Measurements from ENCODE around the gene CASP1.
"Not testable (repeated sequence)": the region's sequence is repeated elsewhere in the genome, so short reads cannot be mapped to it uniquely, and the experiment has no call there.

Gene CASP1

DNA sequence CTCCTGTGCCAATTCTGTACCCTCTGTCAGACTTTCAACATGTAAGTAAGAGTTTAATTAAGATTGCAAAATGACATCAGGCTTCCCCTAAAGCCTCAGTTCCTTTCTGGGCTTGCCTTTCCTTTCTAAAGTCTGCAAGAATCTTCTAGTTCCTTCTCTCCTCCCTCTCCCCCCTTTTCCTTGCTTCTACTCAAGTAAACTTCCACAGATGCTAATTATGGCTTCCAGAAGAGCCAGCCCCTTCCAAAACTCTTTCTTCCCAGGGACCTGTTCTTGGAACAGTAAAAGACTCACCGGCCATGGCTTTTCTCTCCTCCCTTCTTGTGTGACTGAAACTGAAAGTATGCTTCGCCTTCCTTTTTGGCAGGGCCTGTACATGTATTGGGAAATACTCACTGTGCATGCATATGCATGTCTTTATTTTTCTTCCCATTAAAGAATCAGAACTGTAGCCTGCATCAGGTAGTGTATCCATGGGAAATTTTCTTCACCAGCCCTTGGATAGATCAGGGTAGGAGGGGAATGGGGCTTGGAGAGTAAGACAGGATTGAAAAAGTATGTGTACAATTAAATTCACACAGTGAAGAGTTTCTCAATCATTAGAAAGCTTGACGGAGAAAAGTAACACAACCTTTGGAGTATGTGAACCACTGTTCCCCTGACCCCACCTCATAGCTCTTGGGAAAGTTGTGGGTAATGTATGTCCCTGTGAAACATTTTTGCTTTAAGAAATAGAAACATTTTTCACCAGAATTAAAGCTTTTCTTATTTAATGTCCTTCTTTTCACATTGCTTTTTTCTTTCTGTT lies at the start of gene CASP1:
Gene CASP1, minus strand, starts transcription at position 332 of the 808 bp plus-strand sequence. Its CDS starts 31 bp downstream, at position 301.
- DNase-seq: no peak

DNA sequence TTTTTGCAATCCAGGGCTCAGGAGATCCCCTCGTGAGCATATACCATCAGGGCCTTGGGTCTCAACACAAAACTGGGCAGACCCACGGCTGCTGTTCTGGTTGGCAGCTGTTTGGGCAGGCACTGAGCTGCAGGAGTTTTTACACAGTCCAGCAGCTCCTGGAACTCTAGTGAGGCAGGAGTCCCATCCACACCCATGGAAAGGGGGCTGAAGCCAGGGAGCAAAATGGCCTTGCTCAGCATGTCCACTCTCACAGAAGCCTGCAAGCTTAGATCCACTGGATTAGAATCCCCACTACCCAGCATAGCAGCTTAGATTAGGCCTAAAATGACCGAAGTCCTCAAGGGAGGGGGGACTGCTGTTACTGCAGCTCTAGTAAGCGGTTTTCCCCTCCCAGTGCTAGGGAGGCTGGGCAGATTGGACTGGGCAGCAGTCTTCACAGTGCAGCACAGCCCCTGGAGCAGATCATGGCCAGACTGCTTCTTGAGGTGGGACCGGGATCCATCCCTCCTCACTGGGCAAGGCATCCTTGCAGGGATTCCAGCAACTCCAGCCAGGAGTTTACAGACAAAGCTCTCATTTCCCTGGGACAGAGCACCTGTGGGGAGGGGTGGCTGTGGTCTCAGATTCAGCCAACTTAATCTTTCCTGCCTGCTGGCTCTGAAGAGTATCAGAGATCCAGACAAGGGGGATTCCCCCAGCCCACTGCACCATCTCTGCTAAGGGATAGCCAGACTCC lies 46.6 kb upstream of the CASP1 start:
- DNase-seq: no peak

DNA sequence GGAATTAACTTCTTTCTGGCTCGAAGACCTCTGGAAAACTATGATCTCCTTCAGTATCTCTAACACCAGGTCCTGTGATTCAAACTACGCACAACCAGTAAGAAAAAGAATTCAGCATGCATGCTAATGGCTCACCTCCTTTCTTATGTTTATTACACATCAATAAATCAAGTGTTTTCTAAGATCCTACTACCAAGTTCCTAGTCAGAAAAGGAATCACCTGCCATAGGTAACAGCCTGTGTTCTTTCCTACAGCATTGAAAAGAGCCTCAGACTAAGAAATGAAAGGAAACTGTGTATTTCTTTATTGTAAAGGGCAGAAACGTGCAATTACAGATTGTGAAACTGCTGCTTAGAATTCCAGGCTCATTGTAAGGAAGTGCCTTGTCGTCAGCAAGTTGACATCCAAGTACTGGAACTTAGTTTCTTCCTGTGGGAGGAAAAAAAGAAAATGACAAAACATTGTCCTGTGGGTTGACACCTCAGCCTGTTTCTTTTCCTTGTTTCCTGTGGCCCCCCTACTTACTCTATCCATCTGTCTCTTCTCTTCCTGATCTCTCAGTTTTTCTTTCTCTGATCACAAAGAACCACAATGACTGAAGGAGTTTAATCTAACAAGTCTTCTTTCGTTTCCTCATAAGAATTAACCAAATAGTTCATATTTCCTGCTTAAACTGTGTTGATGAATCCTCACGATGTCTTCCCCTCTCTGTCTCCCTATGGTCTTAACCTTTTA lies 45.4 kb upstream of the CASP1 start:
- DNase-seq: not testable (repeated sequence)

DNA sequence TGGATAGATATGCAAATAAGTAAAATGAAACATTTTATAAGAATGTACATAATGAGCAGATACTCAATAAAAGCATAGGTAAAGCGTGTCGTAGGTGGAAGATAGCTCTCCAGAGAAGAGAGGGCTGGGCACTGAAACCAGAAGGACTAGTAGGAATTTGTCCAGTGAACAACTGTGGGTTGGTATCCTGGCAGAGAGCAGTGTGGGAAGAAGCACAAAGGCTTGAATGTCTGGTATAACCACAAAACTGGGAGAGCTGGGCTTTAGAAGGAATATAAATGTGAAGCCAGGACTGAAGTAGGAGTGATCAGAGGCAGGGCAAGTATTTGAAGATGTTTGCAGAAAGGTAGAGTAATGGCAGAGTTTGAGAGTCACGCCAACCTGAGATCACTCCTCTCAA lies 43.3 kb upstream of the CASP1 start:
- no peak for DNase-seq

DNA sequence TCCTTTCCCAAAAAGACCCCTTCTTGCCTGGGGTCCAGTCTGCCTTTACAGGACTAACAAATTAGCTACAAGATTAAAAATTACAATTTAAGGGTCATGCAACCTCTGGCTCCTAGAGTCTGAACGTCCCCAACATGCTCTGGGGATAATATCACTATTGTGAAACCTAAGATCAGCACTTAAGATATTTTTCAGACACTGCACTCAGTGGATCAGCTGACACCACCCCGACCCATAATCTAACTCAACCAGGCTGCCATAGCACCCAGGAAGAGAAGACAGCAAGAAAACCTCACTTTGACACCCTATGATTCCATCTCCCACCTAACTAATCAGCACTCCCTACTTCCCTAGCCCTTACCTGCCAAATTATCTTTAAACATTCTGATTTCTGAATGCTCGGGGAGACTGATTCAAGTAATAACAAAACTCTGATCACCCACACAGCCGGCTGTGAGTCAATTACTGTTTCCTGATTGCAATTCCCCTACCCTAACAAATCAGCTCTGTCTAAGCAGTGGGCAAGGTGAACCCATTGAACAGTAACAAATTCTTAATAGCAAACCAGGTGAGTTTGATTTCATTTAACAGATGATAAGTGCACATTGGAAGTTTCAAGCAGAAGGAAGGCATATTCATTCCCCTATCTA lies 42.3 kb upstream of the CASP1 start:
- not testable (repeated sequence) for DNase-seq

DNA sequence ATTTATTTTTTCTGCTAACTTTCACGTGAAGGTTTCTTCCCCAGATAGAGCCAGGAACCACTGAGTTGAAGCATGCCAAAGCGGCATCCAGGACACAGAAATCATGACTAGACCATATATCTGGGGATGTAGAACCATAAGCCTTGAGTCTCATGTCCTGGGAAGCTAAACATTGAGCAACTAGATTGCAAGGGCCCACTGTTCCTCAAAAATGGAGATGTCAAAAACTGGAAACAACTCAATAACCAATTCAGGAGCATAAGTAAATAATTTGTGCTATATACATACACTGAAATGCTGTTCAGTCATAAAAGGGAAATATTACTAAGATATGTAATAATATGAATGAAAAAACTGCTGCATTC lies 39.2 kb upstream of the CASP1 start:
- DNase-seq: no peak

DNA sequence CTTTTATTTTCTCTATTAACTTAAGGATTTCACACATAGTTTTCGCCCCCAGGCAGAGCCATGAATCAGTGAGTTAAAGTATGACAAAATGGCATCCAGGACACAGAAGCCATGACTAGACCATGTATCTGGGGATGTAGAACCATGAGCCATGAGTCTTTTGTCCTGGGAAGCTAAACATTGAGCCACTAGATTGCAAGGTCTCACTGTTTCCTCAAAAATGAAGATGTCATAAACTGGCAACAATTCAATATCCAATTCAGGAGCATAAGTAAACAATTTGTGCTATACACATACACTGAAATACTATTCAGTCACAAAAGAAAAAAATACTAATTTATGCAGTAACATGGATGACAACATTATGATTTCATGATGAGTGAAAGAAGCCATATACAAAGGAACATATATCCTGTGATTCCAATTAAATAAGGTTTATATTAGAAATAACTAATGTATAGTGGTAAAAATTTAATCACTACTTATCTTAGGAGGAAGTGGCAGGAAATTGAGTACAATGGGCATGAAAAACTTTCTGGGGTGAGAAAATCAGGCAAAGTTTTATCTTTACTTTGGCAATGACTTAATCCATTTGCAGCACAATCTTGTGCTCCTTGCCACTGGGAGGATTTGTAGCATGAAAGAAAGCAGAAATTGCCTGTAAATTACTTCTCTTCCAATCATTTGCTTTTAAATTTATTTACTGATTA lies 38.7 kb upstream of the CASP1 start:
- DNase-seq: no peak

DNA sequence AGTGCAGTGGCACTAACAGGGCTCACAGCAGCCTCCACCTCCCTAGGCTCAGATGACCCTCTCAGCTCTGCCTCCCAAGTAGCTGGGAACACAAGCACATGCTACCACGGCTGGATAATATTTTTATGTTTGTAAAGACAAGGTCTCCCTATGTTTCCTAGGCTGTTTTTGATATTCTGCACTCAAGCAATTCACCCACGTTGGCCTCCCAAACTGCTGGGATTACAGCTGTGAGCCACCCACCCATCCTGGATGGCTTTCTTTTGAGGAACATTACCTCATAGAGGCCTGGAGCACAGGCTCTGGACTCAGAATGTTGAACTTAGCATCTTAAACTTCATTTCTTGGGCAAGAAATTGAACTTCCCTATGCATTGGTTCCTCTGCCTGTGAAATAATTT lies 37.1 kb upstream of the CASP1 start:
- not testable (repeated sequence) for DNase-seq

DNA sequence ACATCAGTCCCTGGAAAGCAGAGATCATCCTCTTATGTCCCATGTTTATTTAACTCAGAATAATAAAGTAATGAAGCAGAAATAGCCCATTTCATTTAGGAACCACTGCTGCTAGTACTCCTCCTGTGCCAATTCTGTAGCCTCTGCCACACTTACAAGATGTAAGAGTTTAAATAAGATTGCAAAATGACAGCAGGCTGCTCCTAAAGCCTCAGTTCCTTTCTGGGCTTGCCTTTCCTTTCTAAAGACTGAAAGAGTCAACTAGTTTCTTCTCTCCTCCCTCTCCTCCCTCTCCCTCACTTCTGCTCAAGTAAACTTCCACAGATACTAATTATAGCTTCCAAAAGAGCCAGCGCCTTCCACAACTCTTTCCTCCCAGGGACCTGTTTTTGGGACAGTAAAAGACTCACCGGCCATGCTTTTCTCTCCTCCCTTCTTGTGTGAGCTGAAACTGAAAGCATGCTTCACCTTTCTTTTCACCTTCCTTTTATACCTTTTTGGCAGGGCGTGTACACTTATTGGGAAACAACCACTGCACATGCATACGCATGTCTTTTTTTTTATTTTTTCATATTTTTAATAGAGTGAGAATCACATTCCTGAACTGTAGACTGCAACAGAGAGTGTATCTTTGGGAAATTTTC lies 36.3 kb upstream of the CASP1 start:
- no peak for DNase-seq

DNA sequence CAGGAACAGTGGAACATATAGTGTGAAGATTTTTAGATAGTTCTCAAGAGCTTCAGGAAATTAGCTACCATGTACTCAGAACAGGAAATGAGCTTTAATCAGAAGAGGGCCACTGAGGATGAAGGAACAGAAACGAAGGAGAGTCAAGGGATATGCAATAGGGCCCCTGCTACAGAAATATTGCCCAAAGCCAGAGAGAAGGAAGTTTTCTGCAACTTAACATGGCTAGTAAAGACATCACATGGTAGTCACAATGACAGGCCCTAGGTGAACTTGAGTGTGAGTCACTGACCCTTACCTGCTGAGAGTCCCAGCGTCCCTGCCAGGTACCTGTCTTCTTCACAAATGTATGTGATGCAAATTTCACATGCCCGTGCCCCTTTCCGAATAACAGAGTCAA lies 35.4 kb upstream of the CASP1 start:
- no peak for DNase-seq

DNA sequence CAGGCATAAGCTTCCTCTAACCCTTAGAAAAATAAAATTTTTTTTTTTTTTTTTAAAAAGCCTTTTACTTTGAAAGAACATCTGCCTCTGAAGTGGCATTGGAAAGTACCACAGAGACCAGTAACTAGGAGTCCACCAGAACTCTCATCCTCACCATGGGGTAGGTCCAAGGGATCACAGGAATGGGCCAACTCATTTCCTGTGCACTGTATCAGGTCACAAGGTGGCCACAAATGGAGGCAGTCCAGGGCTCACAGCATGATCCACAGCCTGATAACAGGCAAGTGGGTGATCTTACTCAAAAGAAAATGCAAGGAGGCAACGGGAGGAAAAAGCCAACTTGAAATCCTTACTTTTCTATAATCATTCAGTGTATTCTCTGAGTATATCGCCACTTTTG lies 34.8 kb upstream of the CASP1 start:
- DNase-seq: not testable (repeated sequence)

DNA sequence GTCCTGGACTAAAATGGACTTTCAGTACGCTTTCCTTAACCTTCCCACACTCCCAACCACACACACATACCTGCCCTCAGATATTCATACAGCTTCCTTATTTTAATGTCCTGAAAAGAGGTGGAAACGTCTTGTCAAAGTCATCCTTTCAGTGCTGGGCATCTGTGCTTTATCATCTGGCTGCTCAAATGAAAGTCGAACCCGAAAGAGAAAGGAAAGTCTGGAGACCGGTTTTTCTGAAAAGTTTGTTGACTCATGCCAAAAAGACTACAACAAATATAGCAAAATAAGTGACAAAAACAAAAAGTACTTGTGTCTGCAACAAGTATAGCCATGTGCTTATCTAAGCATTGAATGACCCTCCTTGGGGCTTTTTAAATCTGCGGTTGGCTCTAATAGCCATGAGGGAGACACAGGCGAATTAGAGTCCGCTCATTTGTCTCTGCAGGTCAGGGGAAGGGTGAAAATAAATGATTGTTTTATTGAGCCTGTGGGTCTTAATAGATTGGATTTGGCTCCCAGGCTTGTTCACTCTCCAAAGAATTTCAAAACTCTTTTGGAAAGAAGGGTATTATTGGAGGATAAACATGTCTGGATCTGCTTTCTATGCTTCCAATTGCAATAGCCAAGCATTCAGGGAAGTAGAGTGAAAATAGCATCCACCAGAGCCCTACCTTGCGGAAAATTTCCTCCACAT lies 28.4 kb upstream of the CASP1 start:
- not testable (repeated sequence) for DNase-seq

DNA sequence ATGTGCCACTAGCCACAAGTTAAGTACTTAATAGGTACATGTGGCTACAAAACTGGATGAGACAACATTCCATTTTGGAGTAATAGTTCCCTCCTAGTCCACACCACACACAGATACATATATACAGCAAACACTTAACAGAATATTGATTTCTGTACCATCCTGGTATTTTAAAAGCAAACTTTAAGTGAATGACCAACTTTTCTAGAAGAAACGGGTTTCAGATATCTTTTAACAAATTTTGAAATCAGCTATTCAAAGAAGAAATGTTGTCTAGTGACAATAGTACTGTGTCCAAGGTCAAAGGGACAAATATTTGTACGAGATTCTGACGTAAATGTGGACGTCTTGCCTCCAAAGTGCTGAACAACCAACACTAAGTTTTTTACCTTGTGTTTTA lies 22.5 kb upstream of the CASP1 start:
- no peak for DNase-seq

DNA sequence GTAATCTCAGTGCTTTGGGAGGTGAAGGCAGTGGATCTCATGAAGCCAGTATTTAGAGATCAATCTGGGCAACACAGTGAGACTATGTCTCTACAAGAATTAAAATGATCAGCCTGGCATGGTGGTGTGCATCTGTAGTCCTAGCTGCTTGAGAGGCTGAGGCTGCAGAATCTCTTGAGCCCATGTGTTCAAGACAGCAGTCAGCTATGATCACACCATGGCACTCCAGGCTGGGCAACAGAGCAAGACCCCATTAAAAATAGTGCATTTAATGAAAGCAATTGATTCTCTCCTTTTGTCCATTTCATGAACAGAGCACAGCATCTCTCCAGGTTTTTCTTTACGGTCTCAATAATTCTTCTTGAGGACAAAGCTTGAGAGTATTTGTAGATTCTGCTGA lies 21.5 kb upstream of the CASP1 start:
- no peak for DNase-seq

DNA sequence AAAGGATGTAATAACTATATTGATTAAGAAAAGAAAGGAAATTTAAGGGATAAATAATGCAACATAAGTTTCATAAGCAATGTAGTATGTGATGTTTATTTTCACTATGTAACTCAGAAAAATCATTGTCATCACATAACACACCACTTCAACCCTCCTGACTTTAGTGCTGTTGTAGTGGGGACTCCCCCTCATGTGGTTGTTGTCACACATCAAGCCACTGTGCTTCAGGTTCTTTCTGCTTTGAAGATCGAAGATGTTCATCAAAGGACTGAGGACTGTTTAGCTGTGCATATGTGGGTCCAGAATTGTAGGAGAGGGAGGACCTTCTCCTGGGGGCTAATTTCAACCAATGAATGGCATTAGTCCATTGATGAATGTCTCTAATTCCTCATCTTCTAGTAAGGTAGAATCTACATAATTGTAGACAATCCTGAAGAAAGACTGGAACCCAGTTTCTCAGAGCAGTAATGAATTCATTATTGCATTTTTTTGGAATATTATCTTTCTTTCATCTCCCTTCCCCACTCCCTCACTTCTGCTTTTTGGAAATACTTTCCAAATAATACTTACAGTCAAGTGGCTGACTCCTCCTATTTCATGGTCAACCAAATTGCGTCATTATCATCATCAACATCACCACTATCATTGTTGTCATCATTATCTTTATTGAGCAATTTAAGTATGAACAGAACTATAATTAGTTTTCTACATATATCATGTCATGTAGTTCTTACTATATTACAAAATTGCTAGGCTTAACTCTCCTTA lies 20.0 kb upstream of the CASP1 start:
- no peak for DNase-seq

DNA sequence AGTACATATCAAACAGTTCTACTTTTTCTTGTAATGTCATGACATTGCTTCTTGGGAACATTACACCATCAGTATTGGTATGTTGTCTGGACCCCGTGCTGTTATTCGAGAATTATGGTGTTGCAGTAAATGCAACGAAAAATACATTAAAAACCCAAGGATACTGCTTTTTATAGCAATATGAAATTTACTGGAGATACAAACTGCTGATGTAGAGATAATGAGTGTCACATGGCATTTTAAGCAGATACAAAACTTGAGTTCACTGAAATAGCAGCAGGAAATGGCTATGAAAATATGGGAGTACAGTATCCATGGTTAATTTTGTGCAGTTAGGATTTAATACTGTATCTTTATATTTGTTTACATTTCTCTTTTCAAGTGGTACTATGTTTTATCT lies 17.5 kb upstream of the CASP1 start:
- DNase-seq: no peak

DNA sequence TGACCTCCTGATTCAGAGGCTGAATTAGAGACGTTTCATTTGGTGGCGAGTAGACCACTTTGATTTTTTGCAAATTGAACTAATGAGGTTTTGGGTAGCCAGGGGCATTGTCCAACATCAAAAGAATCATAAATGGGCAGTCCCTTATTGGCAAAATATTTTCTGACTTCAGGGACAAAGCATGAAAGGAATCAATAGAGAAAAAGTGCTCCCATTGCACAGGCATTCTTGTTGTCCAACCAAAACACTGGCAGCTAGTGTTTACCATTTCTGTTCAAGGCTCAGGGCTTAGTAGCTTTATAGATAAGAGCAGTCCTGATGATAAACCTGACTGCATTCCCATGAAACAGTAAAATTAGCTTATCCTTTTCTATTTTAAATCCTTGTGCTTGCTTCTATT lies 16.6 kb upstream of the CASP1 start:
- no peak for DNase-seq

DNA sequence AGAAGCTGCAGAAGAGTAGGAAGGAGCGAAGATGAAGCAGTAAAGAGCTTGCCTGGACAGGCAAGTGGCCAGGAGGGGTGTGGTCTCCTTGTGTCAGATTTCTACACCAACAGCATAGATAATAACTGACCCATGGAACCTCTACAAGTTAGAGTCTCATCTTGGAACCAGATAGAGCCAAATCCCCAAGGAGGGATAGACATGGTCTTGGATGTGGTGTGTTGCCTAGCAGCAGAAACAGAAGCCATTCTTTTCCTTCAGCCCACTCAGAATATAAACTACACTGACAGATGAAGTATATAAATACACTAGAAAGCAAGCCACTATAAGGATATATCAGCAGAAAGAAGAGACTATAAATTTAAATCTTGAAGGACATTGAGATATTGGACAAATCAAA lies 14.5 kb upstream of the CASP1 start:
- no peak for DNase-seq

DNA sequence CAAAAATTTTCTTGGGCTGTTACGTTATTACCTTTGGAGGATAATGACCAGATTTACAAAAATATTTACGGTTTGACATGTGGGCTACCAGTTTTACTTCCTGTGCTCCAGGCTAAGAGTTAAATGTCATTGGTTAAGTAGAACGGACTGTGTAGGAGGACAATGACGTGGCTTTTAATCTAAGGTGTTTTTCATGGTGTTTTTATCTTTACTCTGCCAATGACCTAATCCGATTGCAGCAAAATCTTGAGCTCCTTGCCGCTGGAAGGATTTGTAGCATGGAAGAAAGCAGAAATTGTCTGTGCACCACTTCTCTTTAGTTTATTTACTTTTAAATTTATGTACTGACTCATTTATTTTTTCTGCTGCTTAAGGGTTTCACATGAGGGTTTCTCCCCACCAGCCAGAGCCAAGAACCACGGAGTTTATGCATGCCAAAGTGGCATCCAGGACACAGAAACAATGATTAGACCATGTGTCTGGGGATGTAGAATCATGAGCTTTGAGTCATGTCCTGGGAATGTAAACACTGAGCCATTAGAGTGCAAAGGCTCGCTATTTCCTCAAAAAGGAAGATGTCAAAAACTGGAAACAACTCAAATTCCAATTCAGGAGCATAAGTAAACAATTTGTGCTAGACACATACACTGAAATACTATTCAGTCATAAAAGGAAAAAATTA lies 12.1 kb upstream of the CASP1 start:
- no peak for DNase-seq

Data from DMS79 (cell line).